ENCODE data around the gene COL4A2. TPM values are rescaled to one million over a fixed set of nuclear protein-coding genes. Genes with fewer than 3 reads are reported as not detected.

COL4A2 gene
- total RNA-seq, 1 donor from 2014 or later: not detected

- Mint-ChIP-seq H3K27me3 (peaks cover 29% of the 10 kb centered on the region), H3K4me3 (no peak overlapping the region), H3K4me1 (peaks cover 3% of the 10 kb centered on the region), H3K36me3 (ENCODE audit: low read depth) (no peaks in the 10 kb centered on the region), H3K27ac (no peak overlapping the region), H3K9me3 (no peaks in the 10 kb centered on the region)
- ChIA-PET POLR2A (no interaction called here), CTCF (no interaction called here)
- ATAC-seq (ENCODE audit: low read depth) (no peak), DNase-seq (no peak)
- intact Hi-C loops (cut with micrococcal nuclease): no loop called here
- no peak for TF ChIP-seq CTCF (IDR thresholded peaks at IDR 0.05)
These were observed 101.2 kb downstream of the COL4A2 start for GRCh38 chr13:110408286-110408685.

- ChIA-PET CTCF (interaction anchor here (3.3 kb wide), 1 partner anchor 188 kb away, joined by 39 read pairs; no protein-coding TSS in a partner anchor), POLR2A (no interaction called here)
- Mint-ChIP-seq H3K9me3 (no peaks in the 10 kb centered on the region), H3K27ac (no peak overlapping the region), H3K4me3 (no peak overlapping the region), H3K4me1 (peaks cover 3% of the 10 kb centered on the region), H3K27me3 (peaks cover 29% of the 10 kb centered on the region), H3K36me3 (ENCODE audit: low read depth) (no peaks in the 10 kb centered on the region)
- intact Hi-C loops (cut with micrococcal nuclease): no loop called here
- no peak for ATAC-seq (ENCODE audit: low read depth)
- no peak for DNase-seq
- no peak for TF ChIP-seq CTCF (IDR thresholded peaks at IDR 0.05)
These were observed 102.5 kb downstream of the COL4A2 start for GRCh38 chr13:110409581-110409992.

GRCh38 chr13:110410000-110410399, 102.9 kb downstream of the COL4A2 start:
- ChIA-PET POLR2A (no interaction called here), CTCF (interaction anchor here (2.8 to 3.3 kb wide), 2 partner anchors 188 to 1449 kb away, joined by 22 to 39 read pairs; no protein-coding TSS in a partner anchor)
- ATAC-seq (ENCODE audit: low read depth) (no peak), DNase-seq (no peak)
- intact Hi-C loops (cut with micrococcal nuclease): no loop called here
- peaks cover 29% of the 10 kb centered on the region for H3K27me3 Mint-ChIP-seq
- no peak overlapping the region for H3K27ac Mint-ChIP-seq
- no peak overlapping the region for H3K4me3 Mint-ChIP-seq
- no peaks in the 10 kb centered on the region for H3K9me3 Mint-ChIP-seq
- H3K36me3 Mint-ChIP-seq (ENCODE audit: low read depth): no peaks in the 10 kb centered on the region
- peaks cover 3% of the 10 kb centered on the region for H3K4me1 Mint-ChIP-seq
- no peak for TF ChIP-seq CTCF (IDR thresholded peaks at IDR 0.05)

GRCh38 chr13:110410936-110411687, 104.0 kb downstream of the COL4A2 start:
- intact Hi-C loops (cut with micrococcal nuclease): no loop called here
- CTCF ChIA-PET: interaction anchor here (1.0 to 3.3 kb wide), 3 partner anchors 189 to 1450 kb away, joined by 5 to 39 read pairs (median 22); no protein-coding TSS in a partner anchor
- no peak overlapping the region for H3K4me3 Mint-ChIP-seq
- H3K27ac Mint-ChIP-seq: no peak overlapping the region
- no peak for ATAC-seq (ENCODE audit: low read depth)
- no peak for DNase-seq
- H3K27me3 Mint-ChIP-seq: peaks cover 22% of the 10 kb centered on the region
- peaks cover 3% of the 10 kb centered on the region for H3K4me1 Mint-ChIP-seq
- POLR2A ChIA-PET: no interaction called here
- H3K36me3 Mint-ChIP-seq (ENCODE audit: low read depth): no peaks in the 10 kb centered on the region
- H3K9me3 Mint-ChIP-seq: no peaks in the 10 kb centered on the region
- TF ChIP-seq CTCF (IDR thresholded peaks at IDR 0.05): no peak

- ChIA-PET POLR2A (no interaction called here), CTCF (interaction anchor here (0.9 to 3.3 kb wide), 4 partner anchors 44 to 1450 kb away, joined by 4 to 39 read pairs (median 14); no protein-coding TSS in a partner anchor)
- peaks cover 3% of the 10 kb centered on the region for H3K4me1 Mint-ChIP-seq
- ATAC-seq (ENCODE audit: low read depth): no peak
- H3K27me3 Mint-ChIP-seq: peaks cover 22% of the 10 kb centered on the region
- no peak for TF ChIP-seq CTCF (IDR thresholded peaks at IDR 0.05)
- intact Hi-C loops (cut with micrococcal nuclease): loop anchor here (2.0 kb wide), 1 partner anchor 1267 kb away; no protein-coding TSS in a partner anchor
- no peak for DNase-seq
- no peaks in the 10 kb centered on the region for H3K36me3 Mint-ChIP-seq (ENCODE audit: low read depth)
- no peak overlapping the region for H3K27ac Mint-ChIP-seq
- H3K9me3 Mint-ChIP-seq: no peaks in the 10 kb centered on the region
- H3K4me3 Mint-ChIP-seq: no peak overlapping the region
These were observed 104.6 kb downstream of the COL4A2 start for GRCh38 chr13:110411688-110412059.
